Smooth muscle cell (in vitro differentiated cells): ENCODE data around the gene IFT81. TPM values are rescaled to one million over a fixed set of nuclear protein-coding genes. Genes with fewer than 3 reads are reported as not detected.
"Not testable (repeated sequence)": the region's sequence is repeated elsewhere in the genome, so short reads cannot be mapped to it uniquely, and the experiment has no call there.

Experiments
- DNase-seq: peaks from one replicate; lab custom pipeline; 2025; ENCODE audit not compliant: unreplicated experiment; lab: John Stamatoyannopoulos, UW
- H2AFZ ChIP-seq: fragments of 200-600 bp; sonication (generic); 2 replicates; pipeline ENCODE4 v1.6.0; 2016; ENCODE audit warnings: antibody characterized with exemption, low read depth, mild to moderate bottlenecking
- H3F3A ChIP-seq: fragments of 200-600 bp; sonication (generic); 2 replicates; pipeline ENCODE4 v1.6.0; 2017; ENCODE audit warnings: antibody characterized with exemption, low read depth
- H3K27ac ChIP-seq: fragments of 200-600 bp; sonication (generic); 2 replicates; pipeline ENCODE4 v1.5.1; 2016; ENCODE audit warnings: low read depth, mild to moderate bottlenecking
- H3K27me3 ChIP-seq: fragments of 200-600 bp; sonication (generic); 2 replicates; pipeline ENCODE4 v1.6.1; 2016; ENCODE audit warnings: low read depth, mild to moderate bottlenecking
- H3K36me3 ChIP-seq: fragments of 200-600 bp; sonication (generic); 2 replicates; pipeline ENCODE4 v1.5.1; 2016; ENCODE audit warnings: low read depth
- H3K4me1 ChIP-seq: fragments of 200-600 bp; sonication (generic); 2 replicates; pipeline ENCODE4 v1.5.1; 2016; ENCODE audit warnings: low read depth
- H3K4me2 ChIP-seq: fragments of 200-600 bp; sonication (generic); 2 replicates; pipeline ENCODE4 v1.6.0; 2016; ENCODE audit warnings: mild to moderate bottlenecking
- H3K4me3 ChIP-seq: fragments of 200-600 bp; sonication (generic); 2 replicates; pipeline ENCODE4 v1.5.1; 2016; ENCODE audit warnings: mild to moderate bottlenecking
- H3K79me2 ChIP-seq: fragments of 200-600 bp; sonication (generic); 2 replicates; pipeline ENCODE4 v1.6.0; 2016; ENCODE audit warnings: low read depth, mild to moderate bottlenecking
- H3K9ac ChIP-seq: fragments of 200-600 bp; sonication (generic); 2 replicates; pipeline ENCODE4 v1.6.0; 2016; ENCODE audit warnings: low read depth
- H3K9me3 ChIP-seq: fragments of 200-600 bp; sonication (generic); replicated peaks from 2 replicates; pipeline ENCODE4 v1.5.1; 2016; ENCODE audit warnings: low read depth
- H4K20me1 ChIP-seq: fragments of 200-600 bp; sonication (generic); 2 replicates; pipeline ENCODE4 v1.6.0; 2016; ENCODE audit warnings: low read depth
- WGBS: methylation state at CpG from one replicate; pipeline ENCODE4 v1.1.7; 2016; ENCODE audit warnings: low lambda C conversion rate; 5-methylcytosine and 5-hydroxymethylcytosine counted together
- polyA plus RNA-seq: library from polyadenylated mRNA; unstranded; fragments of >200 nt; fragmentation: Nextera tagmentation; extraction: Ambion mirVana; gene quantifications from 2 replicates; pipeline ENCODE4 v1.2.1, GENCODE V29; 2016
- total RNA-seq: library from RNA; depleted of rRNA; stranded (reverse); fragments of >200 nt; gene quantifications from 2 replicates; pipeline ENCODE4 v1.2.3, GENCODE V29; 2014
- TF ChIP-seq, protein P1 (sequence below): fragments of 200-600 bp; sonication (generic); IDR thresholded peaks from 2 replicates; pipeline ENCODE4 v1.5.1; 2017; ENCODE audit warnings: borderline replicate concordance, mild to moderate bottlenecking, antibody characterized with exemption; ENCODE audit not compliant: insufficient read depth, poor library complexity, severe bottlenecking

The IFT81 gene
- total and polyA plus RNA-seq, 2 experiments from 2014 or later, result 9.1 to 11.0 TPM

DNA sequence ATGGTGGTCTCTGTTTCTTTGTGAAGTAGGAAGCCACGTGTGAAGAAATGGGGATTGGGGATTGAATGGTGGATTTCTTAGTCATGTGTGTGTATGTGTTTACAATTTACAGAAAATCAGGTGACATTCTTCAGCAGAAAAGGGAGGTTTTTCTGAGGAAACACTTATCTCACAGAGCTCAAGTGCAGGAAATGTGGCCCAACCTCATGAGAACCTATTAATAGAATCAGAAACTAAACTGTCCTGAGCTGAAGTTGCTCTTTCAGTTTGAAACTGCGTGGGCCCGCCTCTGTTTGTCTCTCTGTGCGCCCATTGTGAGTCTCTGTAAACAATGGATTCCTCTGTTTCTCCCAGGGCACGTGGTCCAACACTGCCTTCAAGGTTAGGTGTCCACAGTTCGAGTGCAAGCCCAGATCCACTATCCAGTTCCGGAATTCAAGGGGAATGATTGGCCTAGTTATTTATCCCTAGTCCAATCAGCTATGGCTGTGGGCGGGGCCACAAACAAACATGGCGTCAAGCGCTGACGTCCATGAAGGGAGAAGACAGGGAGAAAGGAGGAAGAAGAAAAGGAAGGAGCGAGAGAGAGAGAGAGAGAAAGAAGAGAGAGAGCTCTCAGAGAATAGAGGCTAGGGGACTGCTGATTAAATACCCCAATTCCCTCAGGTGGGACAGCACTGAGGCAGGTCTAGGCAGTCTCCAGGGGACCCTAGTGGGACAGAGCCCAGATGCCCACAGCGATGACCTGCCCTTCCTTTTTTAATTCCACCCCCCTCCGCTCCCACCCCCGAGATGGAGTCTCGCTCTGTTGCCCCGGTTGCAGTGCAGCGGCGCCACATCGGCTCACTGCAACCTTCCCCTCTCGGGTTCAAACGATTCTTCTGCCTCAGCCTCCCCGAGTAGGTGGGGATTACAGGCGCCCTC lies 44.4 kb upstream of the IFT81 start:
- TF ChIP-seq, protein P1, sequence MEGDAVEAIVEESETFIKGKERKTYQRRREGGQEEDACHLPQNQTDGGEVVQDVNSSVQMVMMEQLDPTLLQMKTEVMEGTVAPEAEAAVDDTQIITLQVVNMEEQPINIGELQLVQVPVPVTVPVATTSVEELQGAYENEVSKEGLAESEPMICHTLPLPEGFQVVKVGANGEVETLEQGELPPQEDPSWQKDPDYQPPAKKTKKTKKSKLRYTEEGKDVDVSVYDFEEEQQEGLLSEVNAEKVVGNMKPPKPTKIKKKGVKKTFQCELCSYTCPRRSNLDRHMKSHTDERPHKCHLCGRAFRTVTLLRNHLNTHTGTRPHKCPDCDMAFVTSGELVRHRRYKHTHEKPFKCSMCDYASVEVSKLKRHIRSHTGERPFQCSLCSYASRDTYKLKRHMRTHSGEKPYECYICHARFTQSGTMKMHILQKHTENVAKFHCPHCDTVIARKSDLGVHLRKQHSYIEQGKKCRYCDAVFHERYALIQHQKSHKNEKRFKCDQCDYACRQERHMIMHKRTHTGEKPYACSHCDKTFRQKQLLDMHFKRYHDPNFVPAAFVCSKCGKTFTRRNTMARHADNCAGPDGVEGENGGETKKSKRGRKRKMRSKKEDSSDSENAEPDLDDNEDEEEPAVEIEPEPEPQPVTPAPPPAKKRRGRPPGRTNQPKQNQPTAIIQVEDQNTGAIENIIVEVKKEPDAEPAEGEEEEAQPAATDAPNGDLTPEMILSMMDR, result no peak
- Histone ChIP-seq H2AFZ (no peak overlapping the region), H3K4me2 (no peak overlapping the region), H3K36me3 (no peaks in the 10 kb centered on the region), H3K27me3 (no peaks in the 10 kb centered on the region), H3K79me2 (no peaks in the 10 kb centered on the region), H3F3A (no peaks in the 10 kb centered on the region), H3K4me3 (no peak overlapping the region), H3K9me3 (no peaks in the 10 kb centered on the region), H4K20me1 (no peaks in the 10 kb centered on the region), H3K9ac (no peak overlapping the region), H3K4me1 (no peaks in the 10 kb centered on the region), H3K27ac (no peak overlapping the region)
- no peak for DNase-seq
- 94% methylated on average over 24 of the region's 24 CpGs for WGBS

DNA sequence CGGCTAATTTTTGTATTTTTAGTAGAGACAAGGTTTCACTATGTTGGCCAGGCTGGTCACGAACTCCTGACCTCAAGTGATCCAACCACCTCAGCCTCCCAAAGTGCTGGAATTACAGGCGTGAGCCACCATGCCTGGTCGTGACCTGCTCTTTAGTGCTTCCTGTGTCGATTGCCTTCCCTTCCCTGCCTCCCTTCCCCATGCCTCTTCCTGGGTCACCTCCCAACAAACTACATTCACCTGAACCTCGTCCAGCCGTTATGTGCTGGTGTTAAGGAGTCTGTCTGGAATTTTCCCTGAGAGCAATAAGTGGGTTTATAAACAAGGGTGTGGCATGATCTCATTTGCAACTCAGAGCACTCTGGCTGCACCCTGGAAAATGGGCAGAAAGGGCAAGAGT lies 43.7 kb upstream of the IFT81 start:
- no peak overlapping the region for H2AFZ ChIP-seq
- H3K36me3 ChIP-seq, result no peaks in the 10 kb centered on the region
- H3K9me3 ChIP-seq, result no peaks in the 10 kb centered on the region
- no peak overlapping the region for H3K4me3 ChIP-seq
- no peaks in the 10 kb centered on the region for H4K20me1 ChIP-seq
- no peaks in the 10 kb centered on the region for H3F3A ChIP-seq
- DNase-seq, result no peak
- H3K27me3 ChIP-seq, result no peaks in the 10 kb centered on the region
- no peaks in the 10 kb centered on the region for H3K4me1 ChIP-seq
- H3K4me2 ChIP-seq, result no peak overlapping the region
- H3K79me2 ChIP-seq, result no peaks in the 10 kb centered on the region
- no peak overlapping the region for H3K27ac ChIP-seq
- WGBS, result 89% methylated on average over 7 of the region's 7 CpGs
- TF ChIP-seq, protein P1, result no peak
- H3K9ac ChIP-seq, result no peak overlapping the region

DNA sequence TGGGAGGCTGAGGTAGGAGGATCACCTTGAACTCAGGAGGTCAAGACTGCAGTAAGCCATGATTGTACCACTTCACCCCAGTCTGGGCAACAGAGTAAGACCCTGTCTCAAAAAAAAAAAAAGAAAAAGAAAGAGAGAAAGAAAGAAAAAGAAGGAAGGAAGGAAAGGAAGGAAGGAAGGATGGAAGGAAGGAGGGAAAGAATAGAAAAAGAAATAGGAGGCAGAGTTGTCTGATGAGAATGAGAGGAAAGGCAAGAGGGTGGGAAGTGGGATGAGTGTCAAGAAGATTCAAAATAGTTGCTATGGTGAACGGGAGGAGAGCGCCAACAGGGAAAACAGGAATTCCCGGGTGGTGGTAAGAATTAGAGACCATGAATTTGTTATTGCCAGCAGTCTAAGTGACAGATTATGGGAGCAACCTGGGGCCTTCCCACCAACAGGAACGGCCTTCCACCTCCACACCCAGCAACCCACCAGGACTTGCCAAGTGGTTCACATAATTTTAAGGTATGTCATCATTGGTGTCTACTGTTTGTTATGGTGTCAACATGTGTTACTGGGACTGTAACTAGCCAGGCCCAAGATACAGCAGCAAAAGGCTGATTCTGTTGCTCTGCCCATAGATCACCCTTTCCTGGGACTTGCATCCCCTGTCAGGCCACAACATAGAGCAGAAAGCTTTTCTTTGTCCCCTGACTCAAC lies 39.7 kb upstream of the IFT81 start:
- 92% methylated on average over 4 of the region's 4 CpGs for WGBS
- peaks cover 4% of the 10 kb centered on the region for H3K27me3 ChIP-seq
- no peaks in the 10 kb centered on the region for H3K9me3 ChIP-seq
- H4K20me1 ChIP-seq, result no peaks in the 10 kb centered on the region
- H3K9ac ChIP-seq, result no peak overlapping the region
- H3F3A ChIP-seq, result no peaks in the 10 kb centered on the region
- H2AFZ ChIP-seq, result no peak overlapping the region
- TF ChIP-seq, protein P1, result no peak
- no peaks in the 10 kb centered on the region for H3K79me2 ChIP-seq
- H3K27ac ChIP-seq, result no peak overlapping the region
- no peak overlapping the region for H3K4me3 ChIP-seq
- no peaks in the 10 kb centered on the region for H3K4me1 ChIP-seq
- no peaks in the 10 kb centered on the region for H3K36me3 ChIP-seq
- no peak for DNase-seq
- no peak overlapping the region for H3K4me2 ChIP-seq

DNA sequence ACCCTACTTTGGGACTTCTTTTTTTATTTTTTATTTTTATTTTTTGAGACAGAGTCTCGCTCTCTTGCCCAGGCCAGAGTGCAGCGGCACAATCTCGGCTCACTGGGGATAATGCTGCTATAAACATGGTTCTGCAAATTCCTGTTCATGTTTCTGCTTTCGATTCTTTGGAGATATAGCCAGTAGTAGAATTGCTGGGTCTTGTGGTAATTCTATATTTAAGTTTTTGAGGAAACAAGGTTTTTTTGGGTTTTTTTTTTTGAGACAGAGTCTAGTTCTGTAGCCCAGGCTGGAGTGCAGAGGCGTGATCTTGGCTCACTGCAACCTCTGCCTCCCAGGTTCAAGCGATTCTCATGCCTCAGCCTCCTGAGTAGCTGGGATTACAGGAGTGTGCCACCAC lies 35.9 kb upstream of the IFT81 start:
- H3F3A ChIP-seq, H2AFZ ChIP-seq, H3K9me3 ChIP-seq, H3K36me3 ChIP-seq, H3K4me1 ChIP-seq, DNase-seq, H3K27me3 ChIP-seq, H4K20me1 ChIP-seq, H3K27ac ChIP-seq, H3K79me2 ChIP-seq, H3K9ac ChIP-seq, H3K4me3 ChIP-seq, H3K4me2 ChIP-seq: not testable (repeated sequence)
- 83% methylated on average over 6 of the region's 6 CpGs for WGBS
